ENCODE data around the gene CRYGN. TPM values are rescaled to one million over a fixed set of nuclear protein-coding genes. Genes with fewer than 3 reads are reported as not detected.

CRYGN gene
- total RNA-seq, 1 donor from 2014 or later, result not detected

DNA sequence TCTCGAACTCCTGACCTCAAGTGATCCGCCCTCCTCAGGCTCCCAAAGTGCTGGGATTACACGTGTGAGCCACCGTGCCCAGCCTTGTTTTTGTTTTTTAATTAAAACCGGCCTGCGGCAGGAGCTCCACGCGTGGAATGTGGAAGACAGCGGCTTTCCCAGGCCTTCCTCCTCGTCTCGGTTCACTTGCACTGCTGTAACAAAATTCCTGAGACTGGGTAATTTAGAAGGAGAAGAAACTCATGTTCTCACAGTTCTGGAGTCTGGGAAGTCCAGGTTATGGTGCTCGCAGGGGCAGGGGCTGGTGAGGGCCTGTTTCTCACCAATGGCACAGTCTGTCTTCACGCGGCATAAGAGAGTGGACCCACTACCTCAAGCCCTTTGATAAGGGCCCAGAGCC, 14.4 kb upstream of the CRYGN start:
- CTCF ChIA-PET, result interaction anchor here (1.5 kb wide), 1 partner anchor 86 kb away, joined by 4 read pairs; no protein-coding TSS in a partner anchor
- Mint-ChIP-seq H3K27me3 (peaks cover 7% of the 10 kb centered on the region), H3K36me3 (ENCODE audit: low read depth) (no peaks in the 10 kb centered on the region), H3K4me1 (no peaks in the 10 kb centered on the region), H3K9me3 (no peaks in the 10 kb centered on the region), H3K27ac (no peak overlapping the region), H3K4me3 (no peak overlapping the region)
- intact Hi-C loops (cut with micrococcal nuclease), result no loop called here
- POLR2A ChIA-PET, result no interaction called here
- TF ChIP-seq, protein P1, sequence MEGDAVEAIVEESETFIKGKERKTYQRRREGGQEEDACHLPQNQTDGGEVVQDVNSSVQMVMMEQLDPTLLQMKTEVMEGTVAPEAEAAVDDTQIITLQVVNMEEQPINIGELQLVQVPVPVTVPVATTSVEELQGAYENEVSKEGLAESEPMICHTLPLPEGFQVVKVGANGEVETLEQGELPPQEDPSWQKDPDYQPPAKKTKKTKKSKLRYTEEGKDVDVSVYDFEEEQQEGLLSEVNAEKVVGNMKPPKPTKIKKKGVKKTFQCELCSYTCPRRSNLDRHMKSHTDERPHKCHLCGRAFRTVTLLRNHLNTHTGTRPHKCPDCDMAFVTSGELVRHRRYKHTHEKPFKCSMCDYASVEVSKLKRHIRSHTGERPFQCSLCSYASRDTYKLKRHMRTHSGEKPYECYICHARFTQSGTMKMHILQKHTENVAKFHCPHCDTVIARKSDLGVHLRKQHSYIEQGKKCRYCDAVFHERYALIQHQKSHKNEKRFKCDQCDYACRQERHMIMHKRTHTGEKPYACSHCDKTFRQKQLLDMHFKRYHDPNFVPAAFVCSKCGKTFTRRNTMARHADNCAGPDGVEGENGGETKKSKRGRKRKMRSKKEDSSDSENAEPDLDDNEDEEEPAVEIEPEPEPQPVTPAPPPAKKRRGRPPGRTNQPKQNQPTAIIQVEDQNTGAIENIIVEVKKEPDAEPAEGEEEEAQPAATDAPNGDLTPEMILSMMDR (IDR thresholded peaks at IDR 0.05), result no peak
- ATAC-seq (ENCODE audit: low read depth) (no peak), DNase-seq (no peak)

DNA sequence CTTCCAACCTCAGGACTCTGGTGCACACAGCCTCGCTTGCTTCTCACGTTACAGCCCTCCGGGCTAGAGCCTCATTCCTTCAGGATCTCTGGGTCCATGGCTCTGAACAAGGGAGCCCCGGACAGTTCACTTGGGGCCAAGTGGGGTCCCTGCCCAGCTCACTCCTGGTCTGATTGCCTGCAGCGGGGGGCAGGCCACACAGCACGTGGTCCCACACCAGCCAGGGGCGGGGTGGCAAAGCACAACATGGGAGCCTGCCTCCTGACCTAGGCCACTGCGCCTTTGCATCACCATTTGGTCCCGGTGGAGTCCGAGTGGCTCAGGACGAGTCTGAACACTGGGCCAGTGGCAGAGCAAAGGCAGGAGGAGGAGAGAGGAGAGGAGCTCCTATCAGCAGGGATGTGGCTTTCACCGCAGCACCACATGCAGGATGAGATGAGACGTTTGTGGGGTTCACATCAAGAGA, 13.4 kb upstream of the CRYGN start:
- no peak for ATAC-seq (ENCODE audit: low read depth)
- Mint-ChIP-seq H3K36me3 (ENCODE audit: low read depth) (no peaks in the 10 kb centered on the region), H3K4me3 (no peak overlapping the region), H3K27ac (no peak overlapping the region), H3K9me3 (no peaks in the 10 kb centered on the region), H3K27me3 (peaks cover 7% of the 10 kb centered on the region), H3K4me1 (peaks cover 3% of the 10 kb centered on the region)
- intact Hi-C loops (cut with micrococcal nuclease), result no loop called here
- ChIA-PET POLR2A (no interaction called here), CTCF (interaction anchor here (1.5 kb wide), 1 partner anchor 85 kb away, joined by 4 read pairs; no protein-coding TSS in a partner anchor)
- TF ChIP-seq, protein P1 (IDR thresholded peaks at IDR 0.05), result no peak
- no peak for DNase-seq

DNA sequence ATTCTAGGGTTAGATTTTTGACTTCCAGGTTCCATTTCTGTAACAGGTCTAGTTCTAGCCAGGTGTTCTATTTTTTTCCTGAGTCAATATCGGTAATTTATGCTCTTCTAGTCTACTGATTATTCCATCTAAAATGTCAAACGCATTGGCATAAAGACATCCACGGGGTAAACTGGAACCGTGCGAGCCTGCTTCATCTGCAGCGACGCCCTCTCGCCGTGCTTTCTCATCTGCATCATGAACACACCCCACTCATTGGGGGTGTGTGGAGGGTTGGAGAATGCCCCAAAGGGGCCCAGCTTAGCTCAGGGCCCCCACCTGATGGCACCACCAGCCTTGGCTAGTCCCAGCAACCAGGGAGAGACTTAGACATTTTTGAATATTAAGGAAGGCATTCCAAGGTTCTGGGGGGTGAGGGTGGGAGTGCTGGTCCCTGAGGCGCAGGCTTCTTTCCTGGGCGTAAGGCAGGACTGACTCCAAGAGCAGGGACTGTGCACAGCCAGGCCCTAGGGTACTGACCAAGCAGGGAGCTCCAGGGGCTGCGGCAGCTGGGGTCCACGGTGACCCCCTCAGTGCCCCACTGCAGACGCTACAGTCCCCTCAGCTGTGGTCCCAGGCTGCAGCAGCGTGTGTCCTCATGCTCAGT, 12.9 kb upstream of the CRYGN start:
- TF ChIP-seq, protein P1 (IDR thresholded peaks at IDR 0.05), result no peak
- H3K36me3 Mint-ChIP-seq (ENCODE audit: low read depth), result no peaks in the 10 kb centered on the region
- no peaks in the 10 kb centered on the region for H3K9me3 Mint-ChIP-seq
- no peak overlapping the region for H3K27ac Mint-ChIP-seq
- CTCF ChIA-PET, result no interaction called here
- POLR2A ChIA-PET, result no interaction called here
- DNase-seq, result no peak
- peaks cover 3% of the 10 kb centered on the region for H3K4me1 Mint-ChIP-seq
- intact Hi-C loops (cut with micrococcal nuclease), result no loop called here
- H3K4me3 Mint-ChIP-seq, result no peak overlapping the region
- no peak for ATAC-seq (ENCODE audit: low read depth)
- H3K27me3 Mint-ChIP-seq, result peaks cover 5% of the 10 kb centered on the region

DNA sequence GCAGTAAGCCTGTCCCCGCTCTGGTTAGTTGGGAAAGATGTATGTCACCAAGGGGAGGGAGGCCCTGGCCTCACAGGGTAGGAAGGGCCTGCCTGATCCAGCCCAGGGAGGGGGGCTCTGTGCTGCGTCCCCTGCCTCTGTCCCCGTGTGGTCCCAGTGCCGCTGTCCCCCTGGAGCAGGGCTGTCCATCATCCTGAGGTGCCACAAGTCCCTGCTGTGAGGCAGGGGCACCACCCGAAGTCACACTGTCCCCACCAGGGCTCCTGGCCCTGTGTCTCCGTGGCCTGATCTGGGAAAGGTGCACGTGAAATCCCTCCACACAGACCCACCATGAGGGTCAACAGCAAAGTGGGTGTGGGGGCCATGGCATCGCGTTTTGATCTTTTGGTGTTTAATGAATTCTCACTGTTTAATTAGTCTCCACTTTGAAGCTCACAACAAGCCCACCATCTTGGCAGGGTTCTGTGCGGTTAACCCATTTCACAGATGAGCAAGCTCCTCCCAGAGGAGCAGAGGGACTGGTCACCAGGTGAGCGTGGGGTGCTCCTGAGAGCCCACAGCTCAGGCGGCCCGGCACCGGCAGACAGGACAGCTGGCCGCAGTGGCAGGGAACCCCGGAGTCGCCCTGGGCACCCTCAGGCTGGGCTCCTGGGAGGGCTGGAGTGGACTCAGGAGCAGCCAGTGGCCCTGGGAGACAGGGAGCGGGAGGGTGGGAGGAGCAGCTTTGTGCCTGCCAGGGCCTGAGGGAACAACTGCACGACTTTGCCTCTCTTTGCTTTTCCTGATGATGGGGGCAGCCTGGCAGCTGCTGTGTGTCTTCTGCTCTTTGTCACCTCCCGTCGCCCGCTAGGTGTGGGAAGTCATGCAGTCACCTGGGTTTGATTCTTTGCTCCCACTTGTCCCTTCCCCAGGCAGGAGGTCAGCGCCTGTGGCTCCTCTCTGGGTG, 12.0 kb upstream of the CRYGN start:
- H3K9me3 Mint-ChIP-seq, result no peaks in the 10 kb centered on the region
- no peak overlapping the region for H3K27ac Mint-ChIP-seq
- H3K4me1 Mint-ChIP-seq, result peaks cover 3% of the 10 kb centered on the region
- H3K4me3 Mint-ChIP-seq, result no peak overlapping the region
- DNase-seq, result no peak
- no peak for ATAC-seq (ENCODE audit: low read depth)
- ChIA-PET POLR2A (no interaction called here), CTCF (no interaction called here)
- H3K27me3 Mint-ChIP-seq, result peaks cover 5% of the 10 kb centered on the region
- intact Hi-C loops (cut with micrococcal nuclease), result no loop called here
- TF ChIP-seq, protein P1 (IDR thresholded peaks at IDR 0.05), result no peak
- no peaks in the 10 kb centered on the region for H3K36me3 Mint-ChIP-seq (ENCODE audit: low read depth)

DNA sequence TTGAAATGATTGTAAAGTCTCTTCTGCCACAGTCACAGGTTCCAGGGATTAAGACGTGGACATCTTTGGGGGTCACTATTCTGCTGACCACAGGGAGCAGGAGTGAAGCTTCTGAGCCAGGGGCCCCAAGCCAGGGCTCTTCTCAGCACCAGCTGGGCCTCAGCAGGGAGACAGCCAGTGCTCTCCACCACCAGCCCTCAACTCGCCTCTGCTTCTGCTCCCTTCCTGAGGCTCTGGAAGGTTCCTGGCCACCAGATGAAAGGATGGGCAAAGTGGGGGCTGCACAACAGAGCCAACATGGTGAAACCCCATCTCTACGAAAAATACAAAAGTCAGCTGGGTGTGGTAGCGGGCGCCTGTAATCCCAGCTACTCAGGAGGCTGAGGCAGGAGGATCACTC, 11.2 kb upstream of the CRYGN start:
- Mint-ChIP-seq H3K27ac (no peak overlapping the region), H3K4me3 (no peak overlapping the region), H3K4me1 (peaks cover 3% of the 10 kb centered on the region), H3K36me3 (ENCODE audit: low read depth) (no peaks in the 10 kb centered on the region), H3K27me3 (peaks cover 7% of the 10 kb centered on the region), H3K9me3 (no peaks in the 10 kb centered on the region)
- intact Hi-C loops (cut with micrococcal nuclease), result no loop called here
- ChIA-PET CTCF (no interaction called here), POLR2A (no interaction called here)
- no peak for ATAC-seq (ENCODE audit: low read depth)
- TF ChIP-seq, protein P1 (IDR thresholded peaks at IDR 0.05), result no peak
- no peak for DNase-seq
